PFSK-1 (cell line): ENCODE results near the gene CHRNE.

ENCODE experiments used
- POLR2AphosphoS5 ChIP-seq: IDR thresholded peaks from 2 replicates; pipeline ENCODE4 v1.6.1; 2012; ENCODE audit warnings: low read depth, mild to moderate bottlenecking, control low read depth, low read length, moderate library complexity
- REST ChIP-seq, 2 experiments: IDR thresholded peaks; 2 replicates each; pipeline versions ENCODE4 v1.6.1 to v1.8.0; 2011 to 2012; ENCODE audit warnings: low read depth in 2 of 2, low read length in 2 of 2, control low read depth in 1 of 2, inconsistent platforms in 1 of 2, mild to moderate bottlenecking in 1 of 2, moderate library complexity in 1 of 2; ENCODE audit not compliant: insufficient read depth in 1 of 2
- SIN3A ChIP-seq: IDR thresholded peaks from 2 replicates; pipeline ENCODE4 v1.6.1; 2012; ENCODE audit warnings: mild to moderate bottlenecking, low read length, moderate library complexity, borderline replicate concordance; ENCODE audit not compliant: insufficient read depth
- TAF1 ChIP-seq: IDR thresholded peaks from 2 replicates; pipeline ENCODE4 v1.6.1; 2012; ENCODE audit warnings: low read length, control low read depth, borderline replicate concordance; ENCODE audit not compliant: insufficient read depth

- TF ChIP-seq SIN3A (no peak), POLR2AphosphoS5 (no peak), REST (IDR thresholded peaks at IDR 0.05; ENCODE audit: insufficient read depth in 1 of 2, low read depth in 2 of 2, low read length in 2 of 2) (no peak), TAF1 (no peak)
Observed at GRCh38 chr17:4872786-4873185, 30.1 kb downstream of the CHRNE start.
